OCI-LY3 (cell line): ENCODE data around the gene METTL16.

Source experiments
- EZH2phosphoT487 ChIP-seq: fragments of 200-600 bp; shearing (Covaris generic); IDR thresholded peaks from 2 replicates; pipeline ENCODE4 v1.6.1; 2018; ENCODE audit warnings: antibody characterized with exemption, mixed run types, low read depth
- TF ChIP-seq, protein P1 (sequence below): fragments of 200-600, 300-600 bp; sonication (generic); IDR thresholded peaks from 2 replicates; pipeline ENCODE4 v1.5.1; 2014; ENCODE audit warnings: antibody characterized with exemption, low read length, low read depth

DNA sequence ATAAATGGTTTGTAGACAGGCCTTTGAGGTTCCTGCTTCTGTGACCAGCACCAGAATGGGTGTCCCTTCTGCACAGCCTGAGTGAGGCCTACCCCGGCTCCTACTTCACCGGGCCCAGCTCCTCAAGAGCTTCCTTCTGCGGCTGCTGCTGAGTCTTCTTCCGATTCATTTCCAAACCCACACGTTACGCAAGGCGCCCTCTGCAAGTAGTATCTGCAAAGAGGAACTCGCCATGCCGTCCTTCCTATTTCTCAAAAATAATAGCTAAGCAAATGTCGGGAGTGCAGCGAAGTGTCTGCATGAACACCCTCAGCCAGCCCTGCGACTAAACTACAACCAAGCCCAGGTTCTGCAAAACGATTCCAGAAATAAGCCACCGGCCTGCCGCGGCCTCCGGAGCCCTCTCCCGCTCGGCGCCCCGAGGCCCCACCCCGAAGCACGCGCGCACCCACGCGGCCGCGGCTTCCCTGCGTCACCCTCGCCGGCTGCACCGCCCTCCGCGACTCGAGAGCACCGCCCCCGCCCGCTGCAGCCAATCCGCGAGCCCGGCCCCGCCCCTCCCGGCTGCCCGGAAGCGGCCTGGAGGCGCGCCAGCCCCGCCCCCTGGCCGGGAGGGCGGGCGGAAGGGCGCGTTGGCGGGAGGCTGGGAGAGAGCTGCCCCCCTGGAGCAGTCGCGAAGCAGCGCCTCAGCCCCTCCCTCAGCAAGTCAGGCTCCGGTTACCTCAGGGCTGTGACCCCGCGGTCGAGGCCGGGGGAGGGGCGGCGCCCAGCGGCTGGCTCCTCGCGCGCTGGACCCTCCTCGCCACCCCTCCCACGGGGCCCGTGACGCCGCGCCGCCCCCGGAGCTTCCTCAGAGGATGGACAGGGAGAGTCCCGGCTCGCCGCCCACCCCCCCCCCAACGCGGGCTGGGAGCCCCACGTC lies 119.2 kb downstream of the METTL16 start:
- TF ChIP-seq, protein P1, sequence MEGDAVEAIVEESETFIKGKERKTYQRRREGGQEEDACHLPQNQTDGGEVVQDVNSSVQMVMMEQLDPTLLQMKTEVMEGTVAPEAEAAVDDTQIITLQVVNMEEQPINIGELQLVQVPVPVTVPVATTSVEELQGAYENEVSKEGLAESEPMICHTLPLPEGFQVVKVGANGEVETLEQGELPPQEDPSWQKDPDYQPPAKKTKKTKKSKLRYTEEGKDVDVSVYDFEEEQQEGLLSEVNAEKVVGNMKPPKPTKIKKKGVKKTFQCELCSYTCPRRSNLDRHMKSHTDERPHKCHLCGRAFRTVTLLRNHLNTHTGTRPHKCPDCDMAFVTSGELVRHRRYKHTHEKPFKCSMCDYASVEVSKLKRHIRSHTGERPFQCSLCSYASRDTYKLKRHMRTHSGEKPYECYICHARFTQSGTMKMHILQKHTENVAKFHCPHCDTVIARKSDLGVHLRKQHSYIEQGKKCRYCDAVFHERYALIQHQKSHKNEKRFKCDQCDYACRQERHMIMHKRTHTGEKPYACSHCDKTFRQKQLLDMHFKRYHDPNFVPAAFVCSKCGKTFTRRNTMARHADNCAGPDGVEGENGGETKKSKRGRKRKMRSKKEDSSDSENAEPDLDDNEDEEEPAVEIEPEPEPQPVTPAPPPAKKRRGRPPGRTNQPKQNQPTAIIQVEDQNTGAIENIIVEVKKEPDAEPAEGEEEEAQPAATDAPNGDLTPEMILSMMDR, result no peak
- TF ChIP-seq EZH2phosphoT487, result no peak
